ENCODE results near the gene TPD52L1.

Gene TPD52L1

GRCh38 chr6:125294036-125294435 lies 140.5 kb downstream of the TPD52L1 start:
- no peak for DNase-seq (ENCODE audit: low read depth)
- TF ChIP-seq CTCF (IDR thresholded peaks at IDR 0.05; ENCODE audit: low read depth, low read length, missing control alignments) = no peak
- no peak overlapping the region for H3K4me3 ChIP-seq (ENCODE audit: low read depth, low read length)

GRCh38 chr6:125294925-125295324 lies 141.4 kb downstream of the TPD52L1 start:
- no peak for DNase-seq (ENCODE audit: low read depth)
- TF ChIP-seq CTCF (IDR thresholded peaks at IDR 0.05; ENCODE audit: low read depth, low read length, missing control alignments) = no peak
- no peak overlapping the region for H3K4me3 ChIP-seq (ENCODE audit: low read depth, low read length)

- no peak overlapping the region for H3K4me3 ChIP-seq (ENCODE audit: low read depth, low read length)
- TF ChIP-seq CTCF (IDR thresholded peaks at IDR 0.05; ENCODE audit: low read depth, low read length, missing control alignments) = no peak
- no peak for DNase-seq (ENCODE audit: low read depth)
These were observed 142.9 kb downstream of the TPD52L1 start for GRCh38 chr6:125296471-125296870.

- DNase-seq (ENCODE audit: low read depth) = no peak
These were observed 145.7 kb downstream of the TPD52L1 start for GRCh38 chr6:125299257-125299656.

GRCh38 chr6:125300992-125301434 lies 147.4 kb downstream of the TPD52L1 start:
- TF ChIP-seq CTCF (IDR thresholded peaks at IDR 0.05; ENCODE audit: low read depth, low read length, missing control alignments) = no peak
- peak overlapping the region; percentile 83 for H3K4me3 ChIP-seq (ENCODE audit: low read depth, low read length)
- no peak for DNase-seq (ENCODE audit: low read depth)

More at GRCh38 chr6:125299257-125299656, 145.7 kb downstream of the TPD52L1 start:
- TF ChIP-seq CTCF (IDR thresholded peaks at IDR 0.05; ENCODE audit: low read depth, low read length, missing control alignments) = no peak
- H3K4me3 ChIP-seq (ENCODE audit: low read depth, low read length) = no peak overlapping the region

- peak within 1 kb of the TSS; percentile 83 for H3K4me3 ChIP-seq (ENCODE audit: low read depth, low read length)
- DNase-seq (ENCODE audit: low read depth) = no peak
- TF ChIP-seq CTCF (IDR thresholded peaks at IDR 0.05; ENCODE audit: low read depth, low read length, missing control alignments) = no peak
These were observed 148.1 kb downstream of the TPD52L1 start, which contains the start of gene HDDC2 for GRCh38 chr6:125301435-125302391. TSS of gene HDDC2 (minus strand) at chr6:125301967. CDS start at chr6:125301932, 35 bp downstream.

All from GM12864 (cell line).